Choroid plexus epithelial cell (primary cell): ENCODE data around the gene HEPN1.

Experiments
- DNase-seq: peaks from one replicate; pipeline ENCODE4 v3.0.0-alpha.2; 2010; ENCODE audit warnings: low read depth
- H3K4me3 ChIP-seq: 2 replicates; pipeline ENCODE4 v1.5.1; 2011; ENCODE audit warnings: low read depth, mild to moderate bottlenecking, control low read depth, low read length, moderate library complexity
- CTCF ChIP-seq: conservative IDR thresholded peaks from 2 replicates; pipeline ENCODE4 v1.5.1; 2011; ENCODE audit warnings: low read depth, mild to moderate bottlenecking, control low read depth, inconsistent platforms, low read length, moderate library complexity

HEPN1 gene

DNA sequence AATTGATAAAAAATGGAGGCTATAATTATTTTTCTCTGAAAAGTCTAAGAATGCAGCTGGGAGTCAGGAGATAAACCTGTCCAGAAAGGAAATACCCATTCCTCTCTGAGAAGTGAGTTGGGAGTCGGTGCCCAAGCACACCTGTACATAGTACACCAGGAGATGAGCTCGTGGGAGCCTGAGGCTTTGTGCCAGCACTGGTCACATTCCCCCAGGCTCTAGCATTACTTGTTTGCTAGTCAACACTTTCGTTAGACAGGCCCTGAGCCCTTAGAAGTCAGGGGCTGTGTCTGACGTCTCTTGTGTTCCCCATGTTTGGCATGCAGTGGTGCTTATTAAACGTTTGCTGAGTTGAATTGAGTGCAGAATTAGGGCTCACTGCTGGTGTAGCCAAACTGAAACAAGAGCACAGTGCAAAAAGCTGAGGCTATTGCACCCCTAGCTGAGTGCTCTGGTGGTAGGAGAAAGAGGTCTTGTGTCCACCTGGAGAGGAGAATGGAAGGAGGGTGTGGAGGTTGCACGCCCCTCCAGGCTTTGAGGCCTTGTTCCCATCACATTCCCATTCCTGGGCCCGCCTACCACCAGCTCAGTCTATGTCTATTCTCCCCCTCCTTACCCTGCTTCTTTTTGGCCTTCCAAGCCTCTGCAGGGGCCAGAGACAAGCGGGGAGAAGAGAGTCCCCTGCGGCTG lies 28.2 kb upstream of the HEPN1 start:
- no peak overlapping the region for H3K4me3 ChIP-seq
- no peak for TF ChIP-seq CTCF
- DNase-seq, result no peak

DNA sequence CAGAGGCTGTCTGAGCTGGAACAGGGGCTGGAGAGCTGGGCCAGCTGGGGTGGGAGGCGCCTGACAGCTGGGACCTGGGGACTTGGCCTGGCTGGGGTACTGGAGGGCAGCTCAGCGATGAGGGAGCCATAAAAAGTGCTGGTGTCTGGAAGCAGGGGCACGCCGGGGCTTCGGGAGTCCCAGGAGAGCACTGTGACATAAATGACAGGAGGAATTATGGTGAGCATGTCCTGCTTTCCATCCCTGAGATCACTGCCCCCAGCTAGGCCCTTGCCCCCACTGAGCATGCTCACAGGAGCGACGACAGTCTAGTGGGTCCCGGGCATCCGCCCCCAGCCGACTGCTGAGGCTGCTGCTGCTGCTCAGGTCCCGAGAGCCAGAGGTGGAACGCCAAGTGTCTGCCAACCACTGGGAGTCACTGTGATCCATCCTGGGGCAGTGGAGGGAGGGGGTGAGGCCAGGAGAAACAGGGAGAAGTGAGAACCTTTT lies 27.6 kb upstream of the HEPN1 start:
- H3K4me3 ChIP-seq, result no peak overlapping the region
- TF ChIP-seq CTCF, result no peak
- DNase-seq, result no peak

DNA sequence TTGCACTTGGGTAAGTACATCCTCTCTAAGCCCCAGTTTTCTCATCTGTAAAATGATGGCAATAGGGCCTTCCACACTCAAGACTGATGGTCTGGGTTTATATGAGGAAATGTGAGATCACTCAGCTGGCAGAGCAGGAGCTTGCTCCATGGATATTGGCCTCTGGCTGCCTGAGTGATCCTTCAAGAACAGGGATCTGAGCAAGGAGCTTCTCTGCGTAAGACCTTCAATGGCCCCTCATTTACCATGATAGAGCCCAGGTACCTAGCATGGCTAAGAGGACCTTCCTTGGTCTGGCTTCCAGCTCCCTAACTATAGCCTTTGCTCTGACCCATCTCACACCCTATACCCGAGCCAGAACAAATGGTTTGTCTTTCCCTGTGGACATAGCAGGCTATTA lies 26.9 kb upstream of the HEPN1 start:
- TF ChIP-seq CTCF, result no peak
- H3K4me3 ChIP-seq, result no peak overlapping the region
- DNase-seq, result no peak

GRCh38 chr11:124892750-124893454 lies 26.1 kb upstream of the HEPN1 start:
- H3K4me3 ChIP-seq, result no peak overlapping the region
- peak; percentile 31 for DNase-seq
- no peak for TF ChIP-seq CTCF

DNA sequence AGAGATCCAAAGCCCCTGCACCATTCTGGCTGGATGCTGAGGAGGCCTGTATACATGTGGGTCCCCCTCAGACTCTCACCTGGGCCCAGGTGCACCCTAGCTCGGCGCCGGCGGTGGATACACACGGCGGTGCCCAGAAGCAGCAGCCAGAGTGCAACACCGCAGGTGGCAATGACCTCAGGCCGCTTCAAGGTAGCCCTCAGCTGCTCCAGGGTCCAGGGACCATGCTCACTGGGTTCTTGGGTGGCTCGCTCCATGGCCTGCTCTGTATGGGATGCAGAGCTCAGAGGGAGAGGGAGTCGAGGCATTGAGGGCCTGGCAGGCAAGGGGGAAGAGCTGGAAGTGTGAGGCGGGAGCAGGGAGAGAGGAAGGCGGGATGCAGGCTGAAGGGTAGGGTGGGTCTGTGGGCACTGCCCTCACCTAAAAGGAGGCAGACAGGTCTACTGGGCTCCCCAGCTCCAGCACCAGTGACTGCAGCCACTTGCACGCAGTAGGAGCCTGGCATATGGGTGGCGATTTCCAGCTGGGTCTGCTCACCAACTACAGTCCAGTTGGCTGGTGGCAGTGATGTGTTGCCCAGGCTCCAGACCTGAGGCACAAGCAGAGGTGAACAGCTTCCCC lies 25.2 kb upstream of the HEPN1 start:
- no peak for TF ChIP-seq CTCF
- H3K4me3 ChIP-seq, result no peak overlapping the region
- DNase-seq, result no peak

- H3K4me3 ChIP-seq, result no peak overlapping the region
- no peak for DNase-seq
- TF ChIP-seq CTCF, result no peak
Observed at GRCh38 chr11:124894606-124895430, 24.2 kb upstream of the HEPN1 start.
